ENCODE data around the gene LDLRAD4. TPM values are rescaled to one million over a fixed set of nuclear protein-coding genes. Genes with fewer than 3 reads are reported as not detected.

Gene LDLRAD4
- total and polyA plus RNA-seq, 2 experiments from 2014 or later: 0.73 to 1.9 TPM

GRCh38 chr18:13473751-13474150 is 255.2 kb downstream of the LDLRAD4 start (continued):
- TF ChIP-seq REST (IDR thresholded peaks at IDR 0.05; ENCODE audit: unreplicated experiment) (no peak), EZH2phosphoT487 (IDR thresholded peaks at IDR 0.05; ENCODE audit: unreplicated experiment) (no peak), POLR2AphosphoS5 (IDR thresholded peaks at IDR 0.05; ENCODE audit: low read depth) (no peak)

GRCh38 chr18:13474336-13474735 is 255.8 kb downstream of the LDLRAD4 start:
- Mint-ChIP-seq H3K4me3 (no peak overlapping the region), H3K27ac (no peak overlapping the region), H3K4me1 (peaks cover 15% of the 10 kb centered on the region), H3K36me3 (ENCODE audit: low read depth) (no peaks in the 10 kb centered on the region), H3K9me3 (no peaks in the 10 kb centered on the region), H3K27me3 (ENCODE audit: insufficient read depth, low read depth, poor library complexity) (peaks cover 3% of the 10 kb centered on the region)
- Histone ChIP-seq H3F3A (replicated peaks; ENCODE audit: low read depth) (no peaks in the 10 kb centered on the region), H4K20me1 (replicated peaks; ENCODE audit: insufficient read depth) (no peaks in the 10 kb centered on the region), H3K4me1 (ENCODE audit: insufficient read depth) (no peaks in the 10 kb centered on the region), H2AFZ (no peak overlapping the region), H3K4me2 (no peak overlapping the region), H3K9me2 (ENCODE audit: insufficient read depth) (0 out of 2 replicates have a peak, but pooled peaks cover under 1% of the 10 kb centered on the region), H3K27ac (ENCODE audit: low read depth) (no peak overlapping the region), H3K4me3 (no peak overlapping the region), H3K36me3 (ENCODE audit: insufficient read depth) (no peaks in the 10 kb centered on the region), H3K79me2 (replicated peaks; ENCODE audit: insufficient read depth) (no peaks in the 10 kb centered on the region), H3K27me3 (ENCODE audit: insufficient read depth) (no peaks in the 10 kb centered on the region)
- ATAC-seq (no peak), DNase-seq (ENCODE audit: low spot score) (no peak)
- TF ChIP-seq STAT1 (IDR thresholded peaks at IDR 0.05; ENCODE audit: unreplicated experiment) (no peak), EZH2phosphoT487 (IDR thresholded peaks at IDR 0.05; ENCODE audit: unreplicated experiment) (no peak), NANOG (IDR thresholded peaks at IDR 0.05; ENCODE audit: borderline replicate concordance) (no peak), CTCF (conservative IDR thresholded peaks at IDR 0.05; ENCODE audit: low read depth in 2 of 2) (no peak), EZH2 (IDR thresholded peaks at IDR 0.05; ENCODE audit: low read depth, unreplicated experiment) (no peak), ETS1 (IDR thresholded peaks at IDR 0.05) (no peak), REST (IDR thresholded peaks at IDR 0.05; ENCODE audit: unreplicated experiment) (no peak), ZNF331 (CRISPR knock-in tag; IDR thresholded peaks at IDR 0.05; ENCODE audit: low read depth) (no peak), CREB1 (CRISPR knock-in tag; IDR thresholded peaks at IDR 0.05; ENCODE audit: low read depth) (no peak), ZNF114 (CRISPR knock-in tag; IDR thresholded peaks at IDR 0.05) (no peak), JUNB (IDR thresholded peaks at IDR 0.05; ENCODE audit: unreplicated experiment) (no peak), POLR2AphosphoS5 (IDR thresholded peaks at IDR 0.05; ENCODE audit: low read depth) (no peak)

Data from GM23338 (cell line).